HepG2 (cell line): ENCODE data around the gene FAHD1.

ENCODE experiments used
- CTCF ChIP-seq: sonication (generic); formaldehyde crosslinking; IDR thresholded peaks from 2 replicates; pipeline ENCODE4 v1.5.0; 2020; ENCODE audit warnings: mild to moderate bottlenecking, missing genetic modification reagents, moderate library complexity
- EZH2 ChIP-seq: conservative IDR thresholded peaks from 2 replicates; pipeline ENCODE4 v1.6.1; 2012; ENCODE audit warnings: mild to moderate bottlenecking, low read depth, low read length, moderate library complexity
- HNF4A ChIP-seq: sonication (generic); formaldehyde crosslinking; IDR thresholded peaks from 2 replicates; pipeline ENCODE4 v1.4.0; 2020; ENCODE audit warnings: missing genetic modification reagents
- POLR2A ChIP-seq, 2 experiments: IDR thresholded peaks; 2 replicates each; pipeline ENCODE4 v1.6.1; 2011; ENCODE audit warnings: low read depth in 2 of 2, low read length in 2 of 2, mild to moderate bottlenecking in 1 of 2, moderate library complexity in 1 of 2; ENCODE audit not compliant: insufficient read depth in 1 of 2
- TBP ChIP-seq: sonication (generic); formaldehyde crosslinking; IDR thresholded peaks from 2 replicates; pipeline ENCODE4 v1.5.0; 2020; ENCODE audit warnings: missing genetic modification reagents
- ZBTB25 ChIP-seq: IDR thresholded peaks from 2 replicates; pipeline ENCODE4 v1.6.1; 2018; ENCODE audit warnings: missing genetic modification reagents
- ZNF639 ChIP-seq: conservative IDR thresholded peaks from 2 replicates; pipeline ENCODE4 v1.6.1; 2018; ENCODE audit warnings: missing genetic modification reagents

- TF ChIP-seq ZNF639 (CRISPR knock-in tag): no peak
- no peak for TF ChIP-seq HNF4A
- TF ChIP-seq ZBTB25 (CRISPR knock-in tag): no peak
- no peak for TF ChIP-seq TBP (CRISPR knock-in tag)
- TF ChIP-seq EZH2: no peak
- no peak for TF ChIP-seq CTCF (CRISPR knock-in tag)
- TF ChIP-seq POLR2A (IDR thresholded peaks at IDR 0.05; ENCODE audit: insufficient read depth in 1 of 2, low read depth in 2 of 2, low read length in 2 of 2): no peak
Observed at GRCh38 chr16:1831186-1832075, 4.4 kb downstream of the FAHD1 start.
